GM19023 (cell line): ENCODE measurements around the gene PPP1R1C.

Source experiments
- ATAC-seq: cut with Tn5 transposase; IDR thresholded peaks from one replicate; pipeline ENCODE4 v1.9.1; 2021; ENCODE audit warnings: mild to moderate bottlenecking, moderate library complexity; ENCODE audit not compliant: unreplicated experiment

PPP1R1C gene

GRCh38 chr2:182058056-182058455 is 72.4 kb downstream of the PPP1R1C start:
- ATAC-seq: no peak

GRCh38 chr2:182061739-182062138 is 76.1 kb downstream of the PPP1R1C start:
- no peak for ATAC-seq

GRCh38 chr2:182062329-182062972 is 76.8 kb downstream of the PPP1R1C start:
- ATAC-seq: no peak

GRCh38 chr2:182064019-182064778 is 78.5 kb downstream of the PPP1R1C start:
- ATAC-seq: no peak

GRCh38 chr2:182066400-182067087 is 80.9 kb downstream of the PPP1R1C start:
- ATAC-seq: no peak

GRCh38 chr2:182067393-182067792 is 81.7 kb downstream of the PPP1R1C start:
- no peak for ATAC-seq

GRCh38 chr2:182068811-182069210 is 83.2 kb downstream of the PPP1R1C start:
- ATAC-seq: no peak

- no peak for ATAC-seq
These were observed 83.8 kb downstream of the PPP1R1C start for GRCh38 chr2:182069416-182069815.

GRCh38 chr2:182069908-182070307 is 84.3 kb downstream of the PPP1R1C start:
- ATAC-seq: no peak

- no peak for ATAC-seq
These were observed 85.1 kb downstream of the PPP1R1C start for GRCh38 chr2:182070736-182071135.

- ATAC-seq: no peak
These were observed 87.2 kb downstream of the PPP1R1C start for GRCh38 chr2:182072861-182073260.

GRCh38 chr2:182073613-182074012 is 88.0 kb downstream of the PPP1R1C start:
- no peak for ATAC-seq

- no peak for ATAC-seq
These were observed 91.4 kb downstream of the PPP1R1C start for GRCh38 chr2:182077023-182077422.

- ATAC-seq: peak; percentile 69
These were observed 91.9 kb downstream of the PPP1R1C start for GRCh38 chr2:182077448-182078142.

- no peak for ATAC-seq
These were observed 93.4 kb downstream of the PPP1R1C start for GRCh38 chr2:182078988-182079602.

- no peak for ATAC-seq
These were observed 94.8 kb downstream of the PPP1R1C start for GRCh38 chr2:182080493-182080892.

- ATAC-seq: no peak
These were observed 96.1 kb downstream of the PPP1R1C start for GRCh38 chr2:182081602-182082260.

- no peak for ATAC-seq
These were observed 103.1 kb downstream of the PPP1R1C start for GRCh38 chr2:182088681-182089320.

GRCh38 chr2:182090486-182090885 is 104.8 kb downstream of the PPP1R1C start:
- no peak for ATAC-seq
